Measurements from ENCODE around the gene UBQLN4.

The UBQLN4 gene

DNA sequence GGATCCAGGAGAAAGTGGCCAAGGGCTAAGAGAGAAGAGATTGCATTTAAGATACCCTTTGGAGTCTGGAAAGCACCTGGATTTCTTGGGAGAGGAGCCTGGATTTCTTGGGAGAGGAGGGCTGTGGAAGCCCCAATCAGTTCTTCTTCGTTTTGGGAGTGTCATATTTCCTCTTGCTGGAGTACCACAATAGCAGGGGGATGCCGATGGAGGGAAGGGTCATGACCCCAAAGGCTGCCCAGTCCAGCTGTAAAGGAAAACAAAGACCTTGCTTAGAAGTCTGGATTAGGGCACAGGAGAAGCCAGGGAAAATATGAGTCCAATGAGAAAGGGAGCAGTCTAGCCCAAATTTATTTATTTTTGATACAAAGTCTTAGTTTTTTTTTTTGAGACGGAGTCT is 44.2 kb downstream of the UBQLN4 start:
- DNase-seq, result no peak

- no peak for DNase-seq
Observed at GRCh38 chr1:156006666-156007376, 46.8 kb downstream of the UBQLN4 start.

- DNase-seq, result no peak
Observed at GRCh38 chr1:156004843-156005584, 48.6 kb downstream of the UBQLN4 start.

DNA sequence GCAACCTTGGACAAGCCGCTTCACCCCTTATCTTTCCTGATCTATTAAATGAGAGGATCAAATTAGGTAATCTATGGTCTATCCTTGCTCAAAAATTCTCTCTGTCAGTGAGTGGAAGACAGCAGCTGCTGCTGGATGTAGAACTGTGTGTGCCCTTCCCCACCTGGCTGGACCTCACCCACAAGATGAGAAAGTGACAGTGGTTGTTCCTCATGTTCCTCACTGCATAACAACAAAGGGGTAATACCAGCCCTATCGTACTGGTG is 49.7 kb downstream of the UBQLN4 start:
- no peak for DNase-seq

- no peak for DNase-seq
Observed at GRCh38 chr1:156002188-156002911, 51.2 kb downstream of the UBQLN4 start.

GRCh38 chr1:156001662-156002171 is 51.9 kb downstream of the UBQLN4 start:
- no peak for DNase-seq

DNA sequence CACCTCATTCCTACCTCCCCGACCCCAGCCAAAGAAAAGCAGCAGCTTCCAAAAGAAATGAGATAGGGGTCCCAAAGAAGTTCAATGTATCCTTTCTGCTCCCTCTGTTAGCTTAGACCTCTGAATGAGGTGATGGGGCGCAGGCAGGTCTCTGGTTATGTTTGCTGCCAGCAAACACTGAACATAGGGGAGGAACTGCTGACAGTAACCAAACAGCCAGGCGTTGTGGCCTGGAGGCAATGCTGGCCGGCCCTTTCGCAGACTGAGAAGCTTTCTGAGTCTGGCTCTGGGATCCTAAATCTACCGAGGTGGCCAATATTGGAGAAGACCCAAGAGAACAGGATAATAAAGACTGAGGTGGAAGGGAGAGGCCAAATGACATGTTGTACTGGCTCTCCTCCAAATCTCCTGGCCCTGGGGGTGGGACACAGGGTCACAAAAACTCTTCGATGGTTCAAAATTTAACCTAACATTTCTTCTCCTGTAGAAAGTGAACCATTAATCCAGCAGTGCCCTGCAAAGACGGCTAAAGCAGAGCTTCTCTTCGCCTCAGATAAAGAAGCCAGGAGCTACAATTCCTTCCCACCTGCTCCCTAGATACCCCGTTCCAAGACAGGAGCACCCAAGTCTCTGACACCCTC is 52.5 kb downstream of the UBQLN4 start:
- DNase-seq, result no peak

DNA sequence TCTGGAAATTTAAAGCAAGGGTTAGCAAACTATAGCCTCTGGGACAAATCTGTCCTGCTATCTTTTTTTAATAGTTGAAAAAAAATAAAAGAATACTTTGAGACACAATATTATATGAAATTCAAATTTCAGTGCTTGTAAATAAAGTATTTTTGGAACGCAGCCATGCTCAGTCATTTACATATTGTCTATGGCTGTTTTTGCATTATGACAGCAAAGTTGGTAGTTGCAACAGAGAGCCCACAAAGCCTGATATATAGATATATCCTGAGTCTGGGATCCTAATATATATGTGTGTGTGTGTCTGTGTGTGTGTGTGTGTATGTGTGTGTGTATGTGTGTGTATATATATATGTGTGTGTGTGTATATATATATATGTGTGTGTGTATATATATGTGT is 53.6 kb downstream of the UBQLN4 start:
- no peak for DNase-seq

- no peak for DNase-seq
Observed at GRCh38 chr1:155996166-155996565, 57.4 kb downstream of the UBQLN4 start.

DNA sequence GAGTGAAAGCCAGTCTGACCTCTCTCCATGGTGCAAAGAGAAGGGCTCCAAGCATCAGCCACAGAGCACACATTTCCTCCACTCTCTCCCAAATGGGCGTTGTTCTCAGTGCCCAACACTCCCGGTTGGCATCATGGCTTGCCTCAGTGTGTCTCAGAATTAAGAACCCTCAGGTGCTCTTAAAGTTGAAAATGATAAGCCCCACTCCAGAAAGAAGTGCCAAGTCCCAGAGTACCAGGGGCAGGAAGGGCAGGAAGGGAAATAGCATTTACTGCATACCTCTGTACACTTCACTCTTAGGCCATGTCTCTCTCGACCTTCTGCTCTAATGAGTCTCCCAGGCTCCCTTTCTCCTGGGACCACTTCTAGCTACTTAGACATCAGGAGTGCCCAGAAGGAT is 60.0 kb downstream of the UBQLN4 start:
- DNase-seq, result no peak

GRCh38 chr1:155990005-155990739 is 63.4 kb downstream of the UBQLN4 start:
- DNase-seq, result no peak

GRCh38 chr1:155989242-155990004 is 64.2 kb downstream of the UBQLN4 start:
- DNase-seq, result peak; percentile 66
